ENCODE results near the gene HEXA. TPM values are rescaled to one million over a fixed set of nuclear protein-coding genes. Genes with fewer than 3 reads are reported as not detected.
"Not testable (repeated sequence)": the region's sequence is repeated elsewhere in the genome, so short reads cannot be mapped to it uniquely, and the experiment has no call there.

HEXA gene
- total RNA-seq, 1 donor, result 122 TPM

- TF ChIP-seq CTCF (IDR thresholded peaks at IDR 0.05; ENCODE audit: extremely low read depth, low read depth, low read length), result no peak
- Histone ChIP-seq H3K4me3 (ENCODE audit: insufficient read depth, low read length) (no peak overlapping the region), H4K20me1 (ENCODE audit: insufficient read depth, low read length) (no peaks in the 10 kb centered on the region), H3K27me3 (ENCODE audit: insufficient read depth, low read length) (peaks cover 10% of the 10 kb centered on the region), H2AFZ (ENCODE audit: low read length) (no peak overlapping the region), H3K4me2 (ENCODE audit: insufficient read depth, low read length) (no peak overlapping the region), H3K27ac (ENCODE audit: low read depth, low read length) (no peak overlapping the region), H3K4me1 (ENCODE audit: insufficient read depth, low read length) (no peaks in the 10 kb centered on the region), H3K9me3 (ENCODE audit: low read depth, low read length) (no peaks in the 10 kb centered on the region), H3K36me3 (ENCODE audit: insufficient read depth, low read length) (no peaks in the 10 kb centered on the region), H3K79me2 (ENCODE audit: insufficient read depth, low read length) (no peaks in the 10 kb centered on the region)
- no peak for DNase-seq (ENCODE audit: insufficient read length, low spot score, missing footprints)
Measured at GRCh38 chr15:72415304-72415703, 39.5 kb upstream of the HEXA start.

- H4K20me1 ChIP-seq (ENCODE audit: insufficient read depth, low read length); H3K4me1 ChIP-seq (ENCODE audit: insufficient read depth, low read length); DNase-seq (ENCODE audit: insufficient read length, low spot score, missing footprints); H3K27ac ChIP-seq (ENCODE audit: low read depth, low read length); H3K79me2 ChIP-seq (ENCODE audit: insufficient read depth, low read length); H3K9me3 ChIP-seq (ENCODE audit: low read depth, low read length); H3K36me3 ChIP-seq (ENCODE audit: insufficient read depth, low read length); H3K4me3 ChIP-seq (ENCODE audit: insufficient read depth, low read length); H2AFZ ChIP-seq (ENCODE audit: low read length); H3K4me2 ChIP-seq (ENCODE audit: insufficient read depth, low read length): not testable (repeated sequence)
- H3K27me3 ChIP-seq (ENCODE audit: insufficient read depth, low read length), result peaks cover 14% of the 10 kb centered on the region
Measured at GRCh38 chr15:72413337-72413736, 37.5 kb upstream of the HEXA start.

- H3K4me3 ChIP-seq (ENCODE audit: insufficient read depth, low read length), result no peak overlapping the region
- H3K9me3 ChIP-seq (ENCODE audit: low read depth, low read length), result no peaks in the 10 kb centered on the region
- DNase-seq (ENCODE audit: insufficient read length, low spot score, missing footprints), result no peak
- H3K79me2 ChIP-seq (ENCODE audit: insufficient read depth, low read length), result no peaks in the 10 kb centered on the region
- no peak for TF ChIP-seq CTCF (IDR thresholded peaks at IDR 0.05; ENCODE audit: extremely low read depth, low read depth, low read length)
- H3K27ac ChIP-seq (ENCODE audit: low read depth, low read length), result no peak overlapping the region
- peaks cover 31% of the 10 kb centered on the region for H3K27me3 ChIP-seq (ENCODE audit: insufficient read depth, low read length)
- no peaks in the 10 kb centered on the region for H3K4me1 ChIP-seq (ENCODE audit: insufficient read depth, low read length)
- H3K4me2 ChIP-seq (ENCODE audit: insufficient read depth, low read length), result no peak overlapping the region
- H2AFZ ChIP-seq (ENCODE audit: low read length), result no peak overlapping the region
- no peaks in the 10 kb centered on the region for H4K20me1 ChIP-seq (ENCODE audit: insufficient read depth, low read length)
- H3K36me3 ChIP-seq (ENCODE audit: insufficient read depth, low read length), result no peaks in the 10 kb centered on the region
Measured at GRCh38 chr15:72411544-72411943, 35.7 kb upstream of the HEXA start.

GRCh38 chr15:72411111-72411510, 35.3 kb upstream of the HEXA start:
- Histone ChIP-seq H2AFZ (ENCODE audit: low read length) (no peak overlapping the region), H3K4me3 (ENCODE audit: insufficient read depth, low read length) (no peak overlapping the region), H3K4me1 (ENCODE audit: insufficient read depth, low read length) (no peaks in the 10 kb centered on the region), H3K4me2 (ENCODE audit: insufficient read depth, low read length) (no peak overlapping the region), H4K20me1 (ENCODE audit: insufficient read depth, low read length) (no peaks in the 10 kb centered on the region), H3K27ac (ENCODE audit: low read depth, low read length) (no peak overlapping the region), H3K27me3 (ENCODE audit: insufficient read depth, low read length) (peaks cover 35% of the 10 kb centered on the region), H3K9me3 (ENCODE audit: low read depth, low read length) (no peaks in the 10 kb centered on the region), H3K36me3 (ENCODE audit: insufficient read depth, low read length) (no peaks in the 10 kb centered on the region), H3K79me2 (ENCODE audit: insufficient read depth, low read length) (no peaks in the 10 kb centered on the region)
- no peak for TF ChIP-seq CTCF (IDR thresholded peaks at IDR 0.05; ENCODE audit: extremely low read depth, low read depth, low read length)
- DNase-seq (ENCODE audit: insufficient read length, low spot score, missing footprints), result no peak
